ENCODE data around the gene RING1. TPM values are rescaled to one million over a fixed set of nuclear protein-coding genes. Genes with fewer than 3 reads are reported as not detected.

RING1 gene
- total and polyA plus RNA-seq, 10 of the 15 experiments (the other 5 are each of a cell fraction or from before 2014, with no cell fraction given) = 2.0 to 27.2 (median 15.8) TPM

DNA sequence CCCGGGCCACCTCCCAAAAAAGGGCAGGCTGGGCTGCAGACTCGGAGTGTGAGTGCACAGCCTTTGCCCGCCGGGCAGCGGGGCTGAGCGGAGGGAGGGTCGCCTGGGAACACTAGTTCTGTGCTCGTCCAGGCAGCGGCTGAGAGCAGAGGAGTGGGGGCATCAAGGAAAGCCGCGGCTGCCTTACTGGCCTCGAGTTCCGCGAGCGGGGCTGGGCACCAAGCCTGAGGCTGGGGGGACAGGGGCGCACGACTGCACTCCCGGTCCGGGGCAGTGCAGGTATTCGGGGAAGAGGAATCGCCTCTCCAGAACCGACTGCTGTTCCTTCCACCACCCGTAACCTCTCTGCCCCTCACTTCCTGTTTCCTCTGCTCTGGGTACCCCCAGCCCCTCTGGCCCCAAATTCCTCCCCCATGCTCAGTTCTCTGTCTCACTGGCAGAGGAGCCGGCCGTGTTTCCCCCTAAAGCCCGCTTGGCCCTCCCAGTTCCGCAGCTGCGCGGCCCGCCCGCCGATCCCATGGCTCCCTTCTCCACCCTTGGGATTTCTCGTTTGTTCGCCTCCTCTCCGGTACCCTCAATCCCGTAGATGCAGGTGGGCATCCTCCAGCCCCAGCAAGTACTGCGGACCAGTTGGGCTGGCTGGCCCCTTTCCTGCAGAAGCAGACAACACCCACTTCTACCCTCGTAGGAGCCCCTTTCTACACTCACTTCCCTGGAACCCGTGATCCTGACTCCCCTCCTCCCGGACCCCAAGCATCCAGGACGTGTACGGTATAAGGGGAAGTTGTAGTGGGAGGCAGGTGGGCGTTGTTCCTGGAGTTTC lies 5.1 kb downstream of the RING1 start:
- ChIA-PET POLR2A (no interaction called here), RAD21 (ENCODE audit: unreplicated experiment) (no interaction called here), CTCF (interaction anchor here (1.2 kb wide), 1 partner anchor 35 kb away, joined by 4 read pairs; no protein-coding TSS in a partner anchor), SMC1A (ENCODE audit: uncharacterized antibody, unreplicated experiment) (interaction anchor here (0.6 to 1.3 kb wide), 3 partner anchors 59 to 304 kb away, joined by 3 to 4 read pairs (median 3); no protein-coding TSS in a partner anchor)
- FAIRE-seq (no peak), DNase-seq (ENCODE audit: low read depth, low spot score) (no peak), ATAC-seq (peak; percentile 45)
- H3K9me3 ChIP-seq (replicated peaks; ENCODE audit: control insufficient read depth, insufficient read depth, low read length) = no peaks in the 10 kb centered on the region
- H3K4me2 ChIP-seq (ENCODE audit: control insufficient read depth, insufficient read depth) = peak overlapping the region; percentile 62
- WGBS (ENCODE audit: insufficient coverage, insufficient replicate concordance, low lambda C conversion rate, missing lambda C conversion rate) = 10% methylated on average over 41 of the region's 43 CpGs
- intact Hi-C loops (cut with micrococcal nuclease; ENCODE audit: unreplicated experiment) (no loop called here), in situ Hi-C loops (cut with MboI) (no loop called here)
- BruUV-seq (replicated peaks) = no TSS peak
- H3K4me3 ChIP-seq = peak overlapping the region; percentile 32; the same call in 1 of the 2 replicates
- 0 out of 2 replicates have a peak, but pooled peaks cover 3% of the 10 kb centered on the region for H3K79me2 ChIP-seq (ENCODE audit: control insufficient read depth, insufficient read depth, low read length)
- no peak overlapping the region for H2AFZ ChIP-seq (ENCODE audit: control insufficient read depth, low read depth, low read length)
- peaks cover 2 to 3% of the 10 kb centered on the region in 2 experiments; a peak in 3 of 4 replicates for H3K27me3 ChIP-seq (replicated peaks in 1 of 2; ENCODE audit: control insufficient read depth in 2 of 2, insufficient read depth in 2 of 2, low read length in 1 of 2)
- no peaks in the 10 kb centered on the region; the same call in 1 of the 2 replicates for H4K20me1 ChIP-seq (ENCODE audit: control insufficient read depth, insufficient read depth)
- H3K27ac ChIP-seq (ENCODE audit: control insufficient read depth, insufficient read depth) = no peak overlapping the region
- no peak overlapping the region; the same call in 1 of the 2 replicates for H3K9ac ChIP-seq (ENCODE audit: control insufficient read depth, insufficient read depth, low read length)
- TF ChIP-seq MEF2A (IDR thresholded peaks at IDR 0.05; ENCODE audit: insufficient read depth, low read depth, low read length) = no peak
- no peak for TF ChIP-seq FOXM1 (IDR thresholded peaks at IDR 0.05; ENCODE audit: low read depth, low read length)
- peak; percentile 59 for TF ChIP-seq SPI1 (IDR thresholded peaks at IDR 0.05; ENCODE audit: borderline replicate concordance, insufficient read depth, low read depth, low read length)
- TF ChIP-seq POLR2AphosphoS5 (IDR thresholded peaks at IDR 0.05; ENCODE audit: low read length) = peak; percentile 27; the same call in 1 of the 2 replicates
- TF ChIP-seq EED (IDR thresholded peaks at IDR 0.05; ENCODE audit: low read depth) = 0 out of 2 replicates have a peak, but pooled peaks have one; percentile 10
- no peak; the same call in 1 of the 2 replicates for TF ChIP-seq MTA3 (IDR thresholded peaks at IDR 0.05; ENCODE audit: borderline replicate concordance, low read length)
- no peak for TF ChIP-seq ETV6 (conservative IDR thresholded peaks at IDR 0.05 in 1 of 2, IDR thresholded peaks at IDR 0.05 in 1 of 2; ENCODE audit: borderline replicate concordance in 1 of 2, low read depth in 1 of 2)
- TF ChIP-seq POLR2A (IDR thresholded peaks at IDR 0.05; ENCODE audit: low read depth, low read length) = peak; percentile 14; the same call in 1 of the 2 replicates
- TF ChIP-seq, protein P1, sequence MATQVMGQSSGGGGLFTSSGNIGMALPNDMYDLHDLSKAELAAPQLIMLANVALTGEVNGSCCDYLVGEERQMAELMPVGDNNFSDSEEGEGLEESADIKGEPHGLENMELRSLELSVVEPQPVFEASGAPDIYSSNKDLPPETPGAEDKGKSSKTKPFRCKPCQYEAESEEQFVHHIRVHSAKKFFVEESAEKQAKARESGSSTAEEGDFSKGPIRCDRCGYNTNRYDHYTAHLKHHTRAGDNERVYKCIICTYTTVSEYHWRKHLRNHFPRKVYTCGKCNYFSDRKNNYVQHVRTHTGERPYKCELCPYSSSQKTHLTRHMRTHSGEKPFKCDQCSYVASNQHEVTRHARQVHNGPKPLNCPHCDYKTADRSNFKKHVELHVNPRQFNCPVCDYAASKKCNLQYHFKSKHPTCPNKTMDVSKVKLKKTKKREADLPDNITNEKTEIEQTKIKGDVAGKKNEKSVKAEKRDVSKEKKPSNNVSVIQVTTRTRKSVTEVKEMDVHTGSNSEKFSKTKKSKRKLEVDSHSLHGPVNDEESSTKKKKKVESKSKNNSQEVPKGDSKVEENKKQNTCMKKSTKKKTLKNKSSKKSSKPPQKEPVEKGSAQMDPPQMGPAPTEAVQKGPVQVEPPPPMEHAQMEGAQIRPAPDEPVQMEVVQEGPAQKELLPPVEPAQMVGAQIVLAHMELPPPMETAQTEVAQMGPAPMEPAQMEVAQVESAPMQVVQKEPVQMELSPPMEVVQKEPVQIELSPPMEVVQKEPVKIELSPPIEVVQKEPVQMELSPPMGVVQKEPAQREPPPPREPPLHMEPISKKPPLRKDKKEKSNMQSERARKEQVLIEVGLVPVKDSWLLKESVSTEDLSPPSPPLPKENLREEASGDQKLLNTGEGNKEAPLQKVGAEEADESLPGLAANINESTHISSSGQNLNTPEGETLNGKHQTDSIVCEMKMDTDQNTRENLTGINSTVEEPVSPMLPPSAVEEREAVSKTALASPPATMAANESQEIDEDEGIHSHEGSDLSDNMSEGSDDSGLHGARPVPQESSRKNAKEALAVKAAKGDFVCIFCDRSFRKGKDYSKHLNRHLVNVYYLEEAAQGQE (IDR thresholded peaks at IDR 0.05; ENCODE audit: low read depth, low read length) = no peak
- no peak for TF ChIP-seq IKZF2 (IDR thresholded peaks at IDR 0.05)
- TF ChIP-seq MTA2 (IDR thresholded peaks at IDR 0.05; ENCODE audit: low read depth) = no peak
- no peak for TF ChIP-seq GABPA (IDR thresholded peaks at IDR 0.05; ENCODE audit: low read depth)
- TF ChIP-seq, protein P2, sequence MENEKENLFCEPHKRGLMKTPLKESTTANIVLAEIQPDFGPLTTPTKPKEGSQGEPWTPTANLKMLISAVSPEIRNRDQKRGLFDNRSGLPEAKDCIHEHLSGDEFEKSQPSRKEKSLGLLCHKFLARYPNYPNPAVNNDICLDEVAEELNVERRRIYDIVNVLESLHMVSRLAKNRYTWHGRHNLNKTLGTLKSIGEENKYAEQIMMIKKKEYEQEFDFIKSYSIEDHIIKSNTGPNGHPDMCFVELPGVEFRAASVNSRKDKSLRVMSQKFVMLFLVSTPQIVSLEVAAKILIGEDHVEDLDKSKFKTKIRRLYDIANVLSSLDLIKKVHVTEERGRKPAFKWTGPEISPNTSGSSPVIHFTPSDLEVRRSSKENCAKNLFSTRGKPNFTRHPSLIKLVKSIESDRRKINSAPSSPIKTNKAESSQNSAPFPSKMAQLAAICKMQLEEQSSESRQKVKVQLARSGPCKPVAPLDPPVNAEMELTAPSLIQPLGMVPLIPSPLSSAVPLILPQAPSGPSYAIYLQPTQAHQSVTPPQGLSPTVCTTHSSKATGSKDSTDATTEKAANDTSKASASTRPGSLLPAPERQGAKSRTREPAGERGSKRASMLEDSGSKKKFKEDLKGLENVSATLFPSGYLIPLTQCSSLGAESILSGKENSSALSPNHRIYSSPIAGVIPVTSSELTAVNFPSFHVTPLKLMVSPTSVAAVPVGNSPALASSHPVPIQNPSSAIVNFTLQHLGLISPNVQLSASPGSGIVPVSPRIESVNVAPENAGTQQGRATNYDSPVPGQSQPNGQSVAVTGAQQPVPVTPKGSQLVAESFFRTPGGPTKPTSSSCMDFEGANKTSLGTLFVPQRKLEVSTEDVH (IDR thresholded peaks at IDR 0.05; ENCODE audit: low read depth, partially characterized antibody) = no peak
- TF ChIP-seq IKZF1 (conservative IDR thresholded peaks at IDR 0.05) = 0 out of 2 replicates have a peak, but pooled peaks have one; percentile 14
- peak; percentile 59 for TF ChIP-seq BACH1 (IDR thresholded peaks at IDR 0.05; ENCODE audit: borderline replicate concordance)
- H3K36me3 ChIP-seq (ENCODE audit: control insufficient read depth in 2 of 2, insufficient read depth in 2 of 2, low read length in 1 of 2) = peaks cover 0 to 5% of the 10 kb centered on the region in 2 experiments; a peak in 2 of 4 replicates
- H3K4me1 ChIP-seq (ENCODE audit: control insufficient read depth, insufficient read depth, low read length) = peaks cover 12% of the 10 kb centered on the region
